ENCODE data around the gene TBC1D17. TPM values are rescaled to one million over a fixed set of nuclear protein-coding genes. Genes with fewer than 3 reads are reported as not detected.

TBC1D17 gene
- total RNA-seq, 1 donor = 16.3 TPM

- DNase-seq (ENCODE audit: low read depth) = no peak
- no peak overlapping the region for H3K4me3 ChIP-seq (ENCODE audit: low read depth, low read length)
- TF ChIP-seq, protein P1, sequence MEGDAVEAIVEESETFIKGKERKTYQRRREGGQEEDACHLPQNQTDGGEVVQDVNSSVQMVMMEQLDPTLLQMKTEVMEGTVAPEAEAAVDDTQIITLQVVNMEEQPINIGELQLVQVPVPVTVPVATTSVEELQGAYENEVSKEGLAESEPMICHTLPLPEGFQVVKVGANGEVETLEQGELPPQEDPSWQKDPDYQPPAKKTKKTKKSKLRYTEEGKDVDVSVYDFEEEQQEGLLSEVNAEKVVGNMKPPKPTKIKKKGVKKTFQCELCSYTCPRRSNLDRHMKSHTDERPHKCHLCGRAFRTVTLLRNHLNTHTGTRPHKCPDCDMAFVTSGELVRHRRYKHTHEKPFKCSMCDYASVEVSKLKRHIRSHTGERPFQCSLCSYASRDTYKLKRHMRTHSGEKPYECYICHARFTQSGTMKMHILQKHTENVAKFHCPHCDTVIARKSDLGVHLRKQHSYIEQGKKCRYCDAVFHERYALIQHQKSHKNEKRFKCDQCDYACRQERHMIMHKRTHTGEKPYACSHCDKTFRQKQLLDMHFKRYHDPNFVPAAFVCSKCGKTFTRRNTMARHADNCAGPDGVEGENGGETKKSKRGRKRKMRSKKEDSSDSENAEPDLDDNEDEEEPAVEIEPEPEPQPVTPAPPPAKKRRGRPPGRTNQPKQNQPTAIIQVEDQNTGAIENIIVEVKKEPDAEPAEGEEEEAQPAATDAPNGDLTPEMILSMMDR (IDR thresholded peaks at IDR 0.05; ENCODE audit: insufficient read depth, low read length) = no peak
These were observed 10.4 kb downstream of the TBC1D17 start for GRCh38 chr19:49887665-49888509.

DNA sequence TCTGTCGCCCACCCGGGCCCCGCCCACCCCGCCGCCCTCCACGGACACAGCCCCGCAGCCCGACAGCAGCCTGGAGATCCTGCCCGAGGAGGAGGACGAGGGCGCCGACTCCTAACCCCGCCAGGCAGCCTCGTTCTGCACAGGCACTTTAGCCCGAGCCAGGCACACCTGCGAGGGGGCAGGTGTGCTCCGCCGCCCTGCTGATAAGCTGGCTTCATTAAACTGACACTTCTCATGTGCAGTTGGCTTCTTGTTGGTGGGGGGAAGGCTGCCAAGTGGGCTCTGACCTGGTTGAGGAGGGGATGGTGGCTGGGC is 11.0 kb downstream of the TBC1D17 start:
- TF ChIP-seq, protein P1 (IDR thresholded peaks at IDR 0.05; ENCODE audit: insufficient read depth, low read length) = no peak
- no peak for DNase-seq (ENCODE audit: low read depth)

DNA sequence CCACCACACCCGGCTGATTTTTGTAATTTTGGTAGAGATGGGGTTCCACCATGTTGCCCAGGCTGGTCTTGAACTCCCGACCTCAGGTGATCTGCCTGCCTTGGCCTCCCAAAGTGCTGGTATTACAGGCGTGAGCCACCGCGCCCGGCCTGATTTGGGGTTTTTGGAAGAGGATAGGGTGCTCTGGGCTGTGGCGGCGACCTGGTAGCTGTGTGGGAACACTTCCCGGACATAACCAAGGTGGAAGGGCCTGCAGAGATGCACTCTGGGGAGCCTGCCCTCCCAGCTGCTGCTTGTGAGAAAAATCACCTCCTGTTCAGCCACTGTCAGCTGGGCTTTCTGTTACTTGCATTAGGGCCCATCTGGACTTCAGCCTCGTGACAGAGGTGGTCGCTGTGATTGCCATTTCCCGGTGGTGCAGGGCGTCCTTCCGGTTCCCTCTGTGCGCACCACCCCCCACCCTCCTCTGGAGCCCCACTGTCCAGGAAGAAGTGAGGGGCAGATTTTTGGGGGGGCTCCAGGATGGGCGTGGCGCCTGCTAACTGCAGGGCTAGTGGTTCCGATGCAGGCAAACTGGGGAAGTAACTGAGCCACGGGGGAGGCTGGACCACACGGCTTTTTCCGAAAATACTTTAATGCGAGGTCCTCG is 11.7 kb downstream of the TBC1D17 start:
- no peak overlapping the region for H3K4me3 ChIP-seq (ENCODE audit: low read depth, low read length)
- DNase-seq (ENCODE audit: low read depth) = no peak
- TF ChIP-seq, protein P1 (IDR thresholded peaks at IDR 0.05; ENCODE audit: insufficient read depth, low read length) = no peak

More for the DNA sequence above, 11.0 kb downstream of the TBC1D17 start:
- no peak overlapping the region for H3K4me3 ChIP-seq (ENCODE audit: low read depth, low read length)

DNA sequence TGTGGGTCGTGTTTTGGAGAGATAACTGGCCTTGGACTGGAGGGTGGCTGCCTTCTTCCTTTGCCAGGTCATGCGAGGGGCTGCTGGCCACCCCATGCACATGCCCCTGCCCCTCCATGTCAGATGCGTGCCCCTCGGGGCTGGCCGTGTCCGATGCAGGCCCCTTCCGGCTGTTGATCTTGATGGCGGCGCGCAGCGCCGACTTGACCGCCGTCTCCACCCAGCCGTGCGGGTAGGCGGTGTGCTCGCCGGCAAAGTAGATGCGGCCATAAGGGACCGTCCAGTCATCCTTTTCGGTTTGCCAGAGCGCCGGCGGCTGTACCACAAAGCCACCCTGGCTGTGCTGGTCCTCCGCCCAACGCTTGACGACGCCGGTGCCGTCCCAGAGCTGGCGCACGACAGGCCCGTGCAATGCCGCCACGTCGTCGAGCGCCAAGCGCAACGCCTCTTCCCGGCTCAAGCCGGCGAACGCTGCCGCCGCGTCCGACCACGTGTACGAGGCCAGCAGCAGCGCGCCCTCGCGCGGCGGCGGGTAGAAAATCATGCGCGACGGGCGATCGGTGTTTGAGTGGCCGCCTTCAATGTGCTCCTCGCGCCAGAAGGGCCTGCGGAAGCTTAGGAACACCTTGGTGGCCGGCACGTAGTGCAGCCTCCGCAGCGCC is 12.3 kb downstream of the TBC1D17 start:
- peak overlapping the region; percentile 28 for H3K4me3 ChIP-seq (ENCODE audit: low read depth, low read length)
- peak; percentile 63 for DNase-seq (ENCODE audit: low read depth)
- TF ChIP-seq, protein P1 (IDR thresholded peaks at IDR 0.05; ENCODE audit: insufficient read depth, low read length) = peak; percentile 64

- DNase-seq (ENCODE audit: low read depth) = no peak
- TF ChIP-seq, protein P1 (IDR thresholded peaks at IDR 0.05; ENCODE audit: insufficient read depth, low read length) = no peak
- H3K4me3 ChIP-seq (ENCODE audit: low read depth, low read length) = peak overlapping the region; percentile 28
These were observed 13.1 kb downstream of the TBC1D17 start for GRCh38 chr19:49890349-49891311.

- H3K4me3 ChIP-seq (ENCODE audit: low read depth, low read length) = no peak overlapping the region
- no peak for DNase-seq (ENCODE audit: low read depth)
- TF ChIP-seq, protein P1 (IDR thresholded peaks at IDR 0.05; ENCODE audit: insufficient read depth, low read length) = no peak
These were observed 13.9 kb downstream of the TBC1D17 start for GRCh38 chr19:49891393-49891792.

All from fibroblast of the aortic adventitia (primary cell).